NCI-H1105 (cell line): ENCODE data around the gene SLC25A47.
"Not testable (repeated sequence)": the region's sequence is repeated elsewhere in the genome, so short reads cannot be mapped to it uniquely, and the experiment has no call there.

Experiments
- DNase-seq: peaks from one replicate; lab custom pipeline; 2025; lab: John Stamatoyannopoulos, UW

The SLC25A47 gene

DNA sequence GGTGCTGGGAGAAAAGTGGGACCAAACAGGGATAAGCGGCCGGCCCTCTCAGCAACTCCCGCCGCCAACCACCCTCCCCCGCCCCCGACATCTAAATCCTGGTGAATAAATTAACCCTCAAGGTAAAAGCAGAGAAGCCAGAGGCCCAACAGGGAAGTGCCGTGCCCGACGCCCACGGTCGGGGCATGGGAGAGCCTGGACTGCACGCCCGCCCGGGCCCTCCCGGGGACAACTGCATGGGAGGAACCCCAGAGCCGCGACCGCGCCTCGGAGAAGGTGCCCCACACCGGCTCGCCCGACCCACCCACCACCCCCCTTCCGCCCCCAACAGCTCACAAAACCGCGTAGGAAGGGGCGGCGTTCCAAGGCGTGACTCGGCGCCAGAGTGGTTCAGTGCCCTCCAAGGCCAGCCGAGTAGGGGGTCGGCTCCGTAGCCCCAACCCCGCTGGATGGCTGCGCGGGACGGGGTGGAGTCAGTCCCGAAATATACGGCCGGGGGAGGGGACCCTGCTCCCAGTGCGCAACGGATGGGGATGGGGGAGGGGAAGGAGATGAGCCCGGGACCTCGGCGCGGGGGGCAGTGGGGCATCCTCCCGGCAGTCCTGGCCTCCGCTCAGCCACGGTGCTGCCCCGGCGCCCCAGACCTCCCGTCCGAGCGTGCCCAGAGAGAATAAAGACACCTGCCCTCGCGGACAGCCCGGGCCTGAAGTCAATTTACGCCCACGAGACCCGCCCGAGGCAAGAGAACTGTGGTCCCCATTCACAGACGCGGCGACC, 17.6 kb upstream of the SLC25A47 start:
- DNase-seq: peak; percentile 47

DNA sequence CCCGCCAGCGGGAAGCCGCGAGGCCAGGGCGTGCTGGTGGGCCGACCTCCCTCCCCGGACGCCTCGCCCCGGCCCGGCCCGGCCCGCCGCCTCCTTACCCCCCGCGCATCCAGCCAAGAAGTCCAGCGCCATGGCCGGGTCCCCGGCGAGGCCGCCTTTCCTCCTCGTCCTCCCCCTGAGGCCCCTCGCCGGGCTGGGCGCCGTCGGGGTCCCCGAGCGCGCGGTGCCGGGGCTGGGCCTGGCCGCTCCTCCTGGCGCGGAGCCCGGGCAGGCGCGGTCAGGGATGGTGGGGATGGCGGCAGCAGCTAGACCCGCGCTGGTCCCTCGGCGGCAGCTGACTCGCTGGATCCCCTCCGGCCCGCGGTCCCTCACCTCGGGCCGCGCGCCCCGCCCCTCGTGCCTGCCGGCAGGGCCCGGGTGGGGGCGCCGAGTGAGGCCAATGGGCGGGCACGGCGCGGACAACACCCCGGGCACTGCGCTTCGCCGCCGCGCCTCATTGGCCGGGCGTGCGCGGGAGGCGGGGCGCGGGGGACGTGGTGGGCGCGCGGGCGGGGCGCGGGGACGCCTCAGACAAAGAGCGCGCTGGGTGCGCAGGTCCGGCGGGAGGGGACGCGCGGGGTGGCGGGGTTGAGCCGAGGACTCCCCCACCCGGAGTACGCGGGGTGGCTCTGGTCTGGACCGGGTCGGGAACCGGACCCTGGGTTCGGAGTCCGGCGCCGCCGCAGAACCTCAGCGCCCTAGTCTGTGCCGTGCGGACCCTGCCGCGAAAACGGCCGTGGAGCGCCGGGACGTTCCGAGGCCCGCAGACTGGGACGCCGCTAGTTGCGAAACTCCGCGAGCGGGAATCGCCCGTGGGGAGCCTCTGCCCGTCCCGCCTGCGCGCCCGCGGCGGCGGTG, 16.8 kb upstream of the SLC25A47 start, which contains the start of gene SLC25A29:
Gene SLC25A29 (minus strand): TSS at position 344 of the 897 bp plus-strand sequence. CDS start 212 bp downstream, at position 132.
- peak; percentile 91 for DNase-seq

GRCh38 chr14:100306998-100307765, 16.0 kb upstream of the SLC25A47 start:
- DNase-seq: no peak

DNA sequence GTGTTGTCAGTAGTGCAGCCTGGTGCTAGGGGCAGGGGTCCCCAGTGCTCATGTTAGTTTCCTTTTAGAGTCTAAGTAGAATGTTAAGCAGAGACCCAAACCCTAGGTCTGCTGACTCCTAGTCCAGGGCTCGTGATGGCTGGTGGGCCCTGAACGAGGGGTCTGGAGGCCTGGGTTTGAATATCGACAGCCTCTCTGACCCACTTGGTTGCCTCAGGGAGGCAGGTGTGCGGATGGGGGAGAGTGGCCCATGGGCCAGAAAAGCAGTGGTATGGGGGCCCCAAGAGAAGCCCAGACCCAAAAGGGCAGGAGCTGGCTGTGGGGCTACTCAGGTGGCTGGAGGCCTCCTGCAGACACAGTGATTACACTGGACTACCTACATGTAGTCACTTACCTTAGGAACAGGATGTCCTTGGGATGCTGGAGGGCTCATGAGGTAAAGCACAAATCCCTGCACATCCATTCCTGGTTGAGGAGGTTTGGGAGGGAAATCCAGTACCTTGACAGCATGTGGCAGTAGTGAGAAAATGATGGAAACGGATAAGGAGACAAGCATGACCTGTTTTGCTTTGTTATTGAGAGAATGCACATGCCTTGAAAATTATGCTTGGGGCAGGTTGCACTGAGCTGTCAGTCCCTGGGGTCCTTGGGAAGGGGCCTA, 15.2 kb upstream of the SLC25A47 start:
- no peak for DNase-seq

DNA sequence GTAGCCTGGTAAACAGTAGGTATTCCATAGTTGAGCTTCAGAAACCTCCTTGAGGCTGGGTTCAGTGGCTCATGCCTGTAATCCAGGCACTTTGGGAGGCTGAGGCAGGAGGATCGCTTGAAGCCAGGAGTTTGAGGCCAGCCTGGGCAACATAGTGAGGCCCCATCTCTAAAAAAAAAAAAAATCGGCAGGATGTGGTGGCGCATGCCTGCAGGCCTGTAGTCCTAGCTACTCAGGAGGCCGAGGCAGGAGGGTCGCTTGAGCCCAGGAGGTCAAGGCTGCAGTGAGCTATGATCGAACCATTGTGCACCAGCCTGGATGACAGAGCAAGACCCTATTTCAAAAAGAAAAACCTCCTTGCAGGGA, 14.7 kb upstream of the SLC25A47 start:
- DNase-seq: not testable (repeated sequence)

DNA sequence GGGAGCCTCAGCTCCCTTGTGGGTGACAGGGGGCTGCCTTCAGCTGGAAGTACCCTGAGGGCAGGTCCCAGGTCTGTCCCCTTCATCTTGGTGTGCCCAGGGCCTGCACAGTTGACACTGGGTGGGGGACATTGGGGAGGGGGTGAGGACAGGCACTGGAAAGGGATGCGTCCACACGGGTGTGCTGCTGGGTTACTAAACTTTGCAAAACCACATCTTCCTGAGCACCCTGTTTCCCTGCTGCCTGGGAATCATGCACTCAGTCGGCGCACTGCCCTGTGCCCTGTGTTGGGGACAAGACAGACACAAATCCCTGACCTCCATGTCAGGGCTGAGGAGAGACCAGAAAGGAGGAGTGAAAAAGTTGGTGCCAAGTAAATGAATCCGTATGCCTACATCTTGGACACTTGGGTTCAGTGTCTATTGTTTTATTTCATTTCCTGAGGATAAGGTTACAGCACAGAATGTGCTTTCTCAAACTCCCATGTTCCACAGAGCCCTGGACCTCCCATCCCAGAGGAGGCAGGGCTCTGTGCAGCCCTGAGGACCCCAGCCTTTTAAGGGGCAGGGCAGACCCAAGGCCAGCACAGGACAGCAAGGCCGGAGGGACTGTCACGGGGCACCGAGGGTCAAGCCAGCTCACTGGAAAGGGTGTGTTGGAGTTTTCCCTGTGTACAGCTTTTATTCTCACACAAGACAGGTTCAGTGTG, 14.0 kb upstream of the SLC25A47 start:
- no peak for DNase-seq

DNA sequence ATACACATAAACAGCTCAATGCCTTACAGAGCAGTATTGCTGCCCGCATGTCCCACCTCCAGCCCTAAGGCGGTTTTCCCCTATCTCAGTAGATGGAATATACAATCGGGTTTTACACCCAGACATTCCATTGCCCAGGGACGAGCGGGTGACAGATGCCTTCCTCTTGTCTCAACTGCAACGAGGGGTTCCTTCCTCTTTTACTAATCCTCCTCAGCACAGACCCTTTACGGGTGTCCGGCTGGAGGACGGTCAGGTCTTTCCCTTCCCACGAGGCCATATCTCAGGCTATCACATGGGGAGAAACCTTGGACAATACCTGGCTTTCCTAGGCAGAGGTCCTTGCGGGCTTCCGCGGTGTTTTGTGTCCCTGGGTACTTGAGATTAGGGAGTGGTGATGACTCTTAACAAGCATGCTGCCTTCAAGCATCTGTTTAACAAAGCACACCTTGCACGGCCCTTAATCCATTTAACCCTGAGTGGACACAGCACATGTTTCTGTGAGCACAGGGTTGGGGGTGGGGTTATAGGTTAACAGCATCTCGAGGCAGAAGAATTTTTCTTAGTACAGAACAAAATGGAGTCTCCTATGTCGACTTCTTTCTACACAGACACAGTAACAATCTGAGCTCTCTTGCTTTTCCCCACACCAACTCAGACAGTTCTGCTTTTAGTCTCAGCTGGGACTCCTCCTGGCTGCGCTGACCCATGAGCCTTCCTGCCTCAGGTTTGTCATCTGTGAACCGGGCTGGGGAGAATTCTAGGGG, 10.8 kb upstream of the SLC25A47 start:
- not testable (repeated sequence) for DNase-seq

DNA sequence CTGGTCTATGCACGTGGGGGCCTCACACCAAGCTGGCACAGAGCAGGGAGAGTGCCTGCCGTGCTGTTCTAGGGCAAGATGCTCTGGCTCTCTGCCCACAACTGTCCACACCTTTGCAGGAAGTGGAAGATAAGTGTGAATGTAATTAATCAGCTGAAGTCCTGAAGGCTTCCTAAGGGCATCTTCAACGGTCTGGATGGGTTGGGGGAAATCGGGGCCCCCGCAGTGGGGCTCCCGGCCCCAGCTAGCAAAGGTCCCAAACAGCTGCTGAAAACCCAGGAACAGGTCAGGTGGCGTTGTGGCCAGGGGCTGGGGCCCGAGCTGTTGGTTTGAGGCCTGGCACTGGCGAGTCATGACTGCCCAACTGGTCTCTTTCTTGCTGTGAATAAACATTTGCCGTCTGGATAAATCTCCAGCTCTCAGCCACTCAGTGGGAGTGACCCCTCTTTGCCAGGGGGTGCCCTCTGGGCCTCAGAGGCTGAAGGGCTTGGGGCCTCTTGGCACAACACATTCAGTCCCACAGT, 10.2 kb upstream of the SLC25A47 start:
- peak; percentile 8 for DNase-seq

- DNase-seq: no peak
These were observed 9.5 kb upstream of the SLC25A47 start for GRCh38 chr14:100313464-100314230.

- DNase-seq: no peak
These were observed 8.4 kb upstream of the SLC25A47 start for GRCh38 chr14:100314724-100315123.

GRCh38 chr14:100317389-100317788, 5.8 kb upstream of the SLC25A47 start:
- DNase-seq: no peak

- no peak for DNase-seq
These were observed 5.0 kb upstream of the SLC25A47 start for GRCh38 chr14:100317912-100318808.

DNA sequence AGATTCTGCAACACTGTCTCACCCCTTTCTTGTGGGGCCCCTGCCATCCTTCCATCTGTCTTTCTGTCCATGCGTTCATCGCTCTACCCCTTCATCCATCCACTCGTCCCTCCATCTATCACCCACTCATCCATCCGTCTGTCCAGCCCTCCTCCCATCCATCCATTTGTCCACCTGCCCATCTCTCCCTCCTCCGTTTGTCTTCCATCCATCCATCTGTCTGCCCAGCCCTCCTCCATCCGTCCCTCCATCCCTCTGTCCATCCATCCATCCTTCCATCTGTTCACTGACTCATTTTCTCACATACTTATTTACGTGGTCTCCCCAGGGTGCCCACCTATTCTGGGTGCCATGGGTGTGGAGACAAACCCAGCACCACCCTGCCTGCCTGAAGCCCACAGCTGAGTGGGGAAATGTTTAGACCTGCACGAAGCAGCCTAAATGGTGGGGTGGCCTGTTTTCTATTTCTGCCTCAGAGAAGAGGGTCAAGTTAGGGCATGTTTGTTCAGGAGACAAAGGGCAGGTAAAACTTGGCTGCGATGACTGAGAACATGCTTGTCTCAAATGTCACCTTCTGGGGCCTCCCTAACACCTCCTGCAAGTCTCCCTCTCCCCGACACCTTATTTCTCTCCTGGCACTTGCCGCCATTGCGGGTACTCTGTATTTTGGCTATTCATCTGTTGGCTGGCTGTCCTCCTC, 2.8 kb upstream of the SLC25A47 start:
- no peak for DNase-seq

- no peak for DNase-seq
These were observed 1.5 kb upstream of the SLC25A47 start for GRCh38 chr14:100321473-100322137.

DNA sequence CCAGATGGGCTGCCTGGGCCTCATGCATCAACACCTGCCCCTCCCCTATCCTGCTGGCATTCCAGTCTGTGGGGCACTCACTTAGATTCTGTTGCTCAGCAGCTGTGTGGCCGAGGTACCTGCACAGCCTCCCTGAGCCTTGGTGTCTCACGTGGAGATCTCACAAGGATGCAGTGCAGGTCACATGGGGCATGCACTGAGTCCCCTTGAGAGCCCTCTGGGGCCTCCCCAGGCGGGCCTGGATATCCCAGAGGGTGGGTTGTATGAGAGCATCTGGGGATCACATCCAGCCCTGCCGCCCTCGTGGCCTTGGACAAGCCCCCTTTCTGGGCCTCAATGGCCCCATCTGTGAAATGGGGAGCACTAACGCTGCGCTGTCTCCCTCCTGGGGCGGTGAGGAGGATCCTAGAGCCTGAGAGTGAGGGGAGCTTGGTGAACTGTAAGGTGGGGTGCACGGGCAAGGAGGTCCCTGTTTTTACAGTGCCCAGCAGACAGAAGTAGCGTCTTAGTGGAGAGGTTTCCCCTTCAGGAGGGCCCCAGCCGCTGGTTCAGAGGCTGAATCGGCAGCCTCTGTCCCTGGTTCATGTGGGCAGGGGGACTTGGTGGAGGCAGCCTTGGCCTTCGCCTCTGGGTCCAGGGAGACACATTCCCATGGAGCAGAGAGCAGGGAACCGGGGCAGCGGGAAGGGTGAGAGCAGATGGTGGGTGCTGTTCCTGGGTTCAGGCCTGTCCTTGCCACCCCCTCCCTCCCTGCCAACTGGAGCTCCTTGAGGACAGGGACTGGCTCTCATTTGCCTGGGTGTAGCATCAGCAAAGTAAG, 791 bp upstream of the SLC25A47 start:
- DNase-seq: no peak

- DNase-seq: no peak
These were observed 786 bp downstream of the SLC25A47 start for GRCh38 chr14:100323942-100324307.
